Hematopoietic multipotent progenitor cell treated with erythropoietin and hydrocortisone succinate and interleukin-3 and kit ligand, for 6 days (in vitro differentiated cells): ENCODE measurements around the gene SLC49A4.

Source experiments
- DNase-seq: peaks from one replicate; pipeline ENCODE4 v3.0.0-alpha.2; 2015

The SLC49A4 gene

GRCh38 chr3:122911901-122912300 is 117.0 kb downstream of the SLC49A4 start:
- no peak for DNase-seq

- DNase-seq: no peak
These were observed 118.1 kb downstream of the SLC49A4 start for GRCh38 chr3:122912772-122913538.

GRCh38 chr3:122913539-122914100 is 118.8 kb downstream of the SLC49A4 start:
- DNase-seq: no peak

GRCh38 chr3:122915300-122916055 is 120.6 kb downstream of the SLC49A4 start:
- DNase-seq: no peak

GRCh38 chr3:122916084-122916483 is 121.2 kb downstream of the SLC49A4 start:
- DNase-seq: no peak

GRCh38 chr3:122916580-122916979 is 121.7 kb downstream of the SLC49A4 start:
- no peak for DNase-seq

- no peak for DNase-seq
These were observed 122.5 kb downstream of the SLC49A4 start for GRCh38 chr3:122917412-122917811.

GRCh38 chr3:122918576-122919290 is 123.9 kb downstream of the SLC49A4 start:
- peak; percentile 9 for DNase-seq

GRCh38 chr3:122919291-122919610 is 124.4 kb downstream of the SLC49A4 start:
- no peak for DNase-seq

GRCh38 chr3:122920986-122921385 is 126.1 kb downstream of the SLC49A4 start:
- no peak for DNase-seq

- DNase-seq: peak; percentile 59
These were observed 127.2 kb downstream of the SLC49A4 start for GRCh38 chr3:122921791-122922651.

GRCh38 chr3:122923611-122924010 is 128.7 kb downstream of the SLC49A4 start:
- no peak for DNase-seq

- DNase-seq: no peak
These were observed 129.2 kb downstream of the SLC49A4 start for GRCh38 chr3:122924056-122924455.

- no peak for DNase-seq
These were observed 130.9 kb downstream of the SLC49A4 start for GRCh38 chr3:122925756-122926155.

- DNase-seq: no peak
These were observed 131.5 kb downstream of the SLC49A4 start for GRCh38 chr3:122926322-122926721.

- DNase-seq: no peak
These were observed 131.9 kb downstream of the SLC49A4 start for GRCh38 chr3:122926811-122927210.

GRCh38 chr3:122927726-122928125 is 132.9 kb downstream of the SLC49A4 start:
- no peak for DNase-seq

- DNase-seq: no peak
These were observed 133.7 kb downstream of the SLC49A4 start for GRCh38 chr3:122928396-122929187.

- DNase-seq: no peak
These were observed 134.6 kb downstream of the SLC49A4 start for GRCh38 chr3:122929188-122930062.
